Effector memory CD4-positive, alpha-beta T cell (primary cell): ENCODE data around the gene MKI67.
A peak's percentile ranks its signal among the peaks of the same experiment; 100 is the strongest.

ENCODE experiments used
- DNase-seq, 3 donors: peaks; one replicate each; pipeline ENCODE4 v3.0.0-alpha.2; 2020
- H3K27ac ChIP-seq: 2 replicates; pipeline ENCODE4 v1.7.0; 2013; ENCODE audit warnings: mild to moderate bottlenecking, low read length, moderate library complexity; ENCODE audit not compliant: insufficient read depth, poor library complexity, severe bottlenecking
- H3K27me3 ChIP-seq: replicated peaks from 2 replicates; pipeline ENCODE4 v1.7.0; 2013; ENCODE audit warnings: mild to moderate bottlenecking, low read length; ENCODE audit not compliant: insufficient read depth, control insufficient read depth, poor library complexity, severe bottlenecking
- H3K36me3 ChIP-seq: 2 replicates; pipeline ENCODE4 v1.7.0; 2013; ENCODE audit warnings: mild to moderate bottlenecking, low read length, moderate library complexity; ENCODE audit not compliant: control insufficient read depth, insufficient read depth
- H3K4me1 ChIP-seq: 2 replicates; pipeline ENCODE4 v1.7.0; 2013; ENCODE audit warnings: low read length, mild to moderate bottlenecking; ENCODE audit not compliant: control insufficient read depth, insufficient read depth, poor library complexity, severe bottlenecking
- H3K4me3 ChIP-seq: 2 replicates; pipeline ENCODE4 v1.7.0; 2013; ENCODE audit warnings: low read length, low read depth, mild to moderate bottlenecking; ENCODE audit not compliant: insufficient read depth, poor library complexity, severe bottlenecking
- H3K9me3 ChIP-seq: 2 replicates; pipeline ENCODE4 v1.7.0; 2013; ENCODE audit warnings: mild to moderate bottlenecking, low read length, moderate library complexity; ENCODE audit not compliant: control insufficient read depth

Gene MKI67

GRCh38 chr10:128165536-128165935 is 39.3 kb upstream of the MKI67 start:
- H3K27ac ChIP-seq = no peak overlapping the region
- no peaks in the 10 kb centered on the region for H3K36me3 ChIP-seq
- no peaks in the 10 kb centered on the region for H3K27me3 ChIP-seq
- H3K4me3 ChIP-seq = no peak overlapping the region
- no peaks in the 10 kb centered on the region for H3K4me1 ChIP-seq
- no peaks in the 10 kb centered on the region for H3K9me3 ChIP-seq
- no peak for DNase-seq

- DNase-seq = no peak
- Histone ChIP-seq H3K36me3 (no peaks in the 10 kb centered on the region), H3K9me3 (no peaks in the 10 kb centered on the region), H3K27me3 (no peaks in the 10 kb centered on the region), H3K4me3 (no peak overlapping the region), H3K27ac (no peak overlapping the region), H3K4me1 (no peaks in the 10 kb centered on the region)
Observed at GRCh38 chr10:128163701-128164100, 37.5 kb upstream of the MKI67 start.

- H3K36me3 ChIP-seq = no peaks in the 10 kb centered on the region
- no peak overlapping the region for H3K27ac ChIP-seq
- H3K9me3 ChIP-seq = no peaks in the 10 kb centered on the region
Observed at GRCh38 chr10:128161031-128161430, 34.8 kb upstream of the MKI67 start.

GRCh38 chr10:128160297-128160711 is 34.1 kb upstream of the MKI67 start:
- H3K4me3 ChIP-seq = no peak overlapping the region

More at GRCh38 chr10:128161031-128161430, 34.8 kb upstream of the MKI67 start:
- Histone ChIP-seq H3K4me3 (no peak overlapping the region), H3K27me3 (no peaks in the 10 kb centered on the region), H3K4me1 (no peaks in the 10 kb centered on the region)
- no peak for DNase-seq

GRCh38 chr10:128158021-128158795 is 32.0 kb upstream of the MKI67 start:
- DNase-seq = no peak
- Histone ChIP-seq H3K27me3 (no peaks in the 10 kb centered on the region), H3K36me3 (no peaks in the 10 kb centered on the region), H3K4me3 (no peak overlapping the region), H3K9me3 (no peaks in the 10 kb centered on the region), H3K27ac (no peak overlapping the region), H3K4me1 (no peaks in the 10 kb centered on the region)

More at GRCh38 chr10:128160297-128160711, 34.1 kb upstream of the MKI67 start:
- no peaks in the 10 kb centered on the region for H3K4me1 ChIP-seq
- H3K36me3 ChIP-seq = no peaks in the 10 kb centered on the region
- DNase-seq = no peak
- no peaks in the 10 kb centered on the region for H3K9me3 ChIP-seq
- no peak overlapping the region for H3K27ac ChIP-seq
- H3K27me3 ChIP-seq = no peaks in the 10 kb centered on the region

- no peak overlapping the region for H3K4me3 ChIP-seq
- no peaks in the 10 kb centered on the region for H3K27me3 ChIP-seq
- no peak for DNase-seq
Observed at GRCh38 chr10:128156999-128157755, 31.0 kb upstream of the MKI67 start.

GRCh38 chr10:128152741-128153580 is 26.7 kb upstream of the MKI67 start:
- no peak overlapping the region for H3K27ac ChIP-seq
- H3K27me3 ChIP-seq = no peaks in the 10 kb centered on the region
- H3K4me3 ChIP-seq = no peak overlapping the region
- no peak for DNase-seq
- H3K4me1 ChIP-seq = peaks cover 8% of the 10 kb centered on the region
- H3K36me3 ChIP-seq = no peaks in the 10 kb centered on the region
- no peaks in the 10 kb centered on the region for H3K9me3 ChIP-seq

More at GRCh38 chr10:128156999-128157755, 31.0 kb upstream of the MKI67 start:
- no peaks in the 10 kb centered on the region for H3K36me3 ChIP-seq
- H3K9me3 ChIP-seq = no peaks in the 10 kb centered on the region
- no peaks in the 10 kb centered on the region for H3K4me1 ChIP-seq
- no peak overlapping the region for H3K27ac ChIP-seq

- no peak overlapping the region for H3K4me3 ChIP-seq
- peaks cover 8% of the 10 kb centered on the region for H3K4me1 ChIP-seq
- no peaks in the 10 kb centered on the region for H3K27me3 ChIP-seq
- H3K27ac ChIP-seq = no peak overlapping the region
- no peaks in the 10 kb centered on the region for H3K36me3 ChIP-seq
- no peaks in the 10 kb centered on the region for H3K9me3 ChIP-seq
- DNase-seq = no peak
Observed at GRCh38 chr10:128151031-128151430, 24.8 kb upstream of the MKI67 start.

- H3K4me3 ChIP-seq = peak overlapping the region; percentile 80
- no peak for DNase-seq
- H3K36me3 ChIP-seq = no peaks in the 10 kb centered on the region
- H3K4me1 ChIP-seq = peaks cover 8% of the 10 kb centered on the region
- no peak overlapping the region for H3K27ac ChIP-seq
- no peaks in the 10 kb centered on the region for H3K9me3 ChIP-seq
- H3K27me3 ChIP-seq = no peaks in the 10 kb centered on the region
Observed at GRCh38 chr10:128150561-128150960, 24.3 kb upstream of the MKI67 start.
